GM23248 (cell line): ENCODE data around the gene SELENOH. TPM values are rescaled to one million over a fixed set of nuclear protein-coding genes. Genes with fewer than 3 reads are reported as not detected.
"Not testable (repeated sequence)": the region's sequence is repeated elsewhere in the genome, so short reads cannot be mapped to it uniquely, and the experiment has no call there.

Source experiments
- DNase-seq: peaks from one replicate; pipeline ENCODE4 v3.0.0-alpha.2; 2015
- H2AFZ ChIP-seq: fragments of 200-600 bp; sonication (generic); 2 replicates; pipeline ENCODE4 v1.6.1; 2016; ENCODE audit warnings: antibody characterized with exemption
- H3F3A ChIP-seq: fragments of 200-600 bp; sonication (generic); 2 replicates; pipeline ENCODE4 v1.6.1; 2016; ENCODE audit warnings: mild to moderate bottlenecking, antibody characterized with exemption, mixed run types; ENCODE audit not compliant: insufficient read depth
- H3K27ac ChIP-seq: fragments of 200-600 bp; sonication (generic); 2 replicates; pipeline ENCODE4 v1.5.1; 2016; ENCODE audit warnings: mild to moderate bottlenecking
- H3K27me3 ChIP-seq: fragments of 200-600 bp; sonication (generic); replicated peaks from 2 replicates; pipeline ENCODE4 v1.6.1; 2016; ENCODE audit warnings: mild to moderate bottlenecking; ENCODE audit not compliant: insufficient read depth
- H3K36me3 ChIP-seq: fragments of 200-600 bp; sonication (generic); 2 replicates; pipeline ENCODE4 v1.6.1; 2016; ENCODE audit warnings: low read depth, mild to moderate bottlenecking
- H3K4me1 ChIP-seq: fragments of 200-600 bp; sonication (generic); 2 replicates; pipeline ENCODE4 v1.6.1; 2016; ENCODE audit warnings: mild to moderate bottlenecking; ENCODE audit not compliant: insufficient read depth
- H3K4me2 ChIP-seq: fragments of 200-600 bp; sonication (generic); one replicate; pipeline ENCODE4 v1.6.1; 2016; ENCODE audit warnings: mild to moderate bottlenecking; ENCODE audit not compliant: unreplicated experiment
- H3K4me3 ChIP-seq: fragments of 200-600 bp; sonication (generic); 2 replicates; pipeline ENCODE4 v1.5.1; 2016; ENCODE audit warnings: mild to moderate bottlenecking
- H3K79me2 ChIP-seq: fragments of 200-600 bp; sonication (generic); 2 replicates; pipeline ENCODE4 v1.6.1; 2016; ENCODE audit warnings: mild to moderate bottlenecking; ENCODE audit not compliant: insufficient read depth
- H3K9ac ChIP-seq: fragments of 200-600 bp; sonication (generic); 2 replicates; pipeline ENCODE4 v1.6.1; 2016; ENCODE audit warnings: mild to moderate bottlenecking
- H3K9me2 ChIP-seq: fragments of 200-600 bp; sonication (generic); 2 replicates; pipeline ENCODE4 v1.6.1; 2016; ENCODE audit warnings: mixed run types, mild to moderate bottlenecking, moderate library complexity; ENCODE audit not compliant: insufficient read depth
- H3K9me3 ChIP-seq: fragments of 200-600 bp; sonication (generic); one replicate; pipeline ENCODE4 v1.6.1; 2017; ENCODE audit warnings: low read depth
- H4K20me1 ChIP-seq: fragments of 200-600 bp; sonication (generic); 2 replicates; pipeline ENCODE4 v1.6.0; 2016; ENCODE audit not compliant: insufficient read depth
- EZH2 ChIP-seq: fragments of 200-600 bp; sonication (generic); IDR thresholded peaks from 2 replicates; pipeline ENCODE4 v1.6.1; 2018; ENCODE audit warnings: antibody characterized with exemption, mild to moderate bottlenecking; ENCODE audit not compliant: insufficient read depth, poor library complexity, severe bottlenecking
- EZH2phosphoT487 ChIP-seq: fragments of 200-600 bp; sonication (generic); IDR thresholded peaks from 2 replicates; pipeline ENCODE4 v1.6.1; 2018; ENCODE audit warnings: antibody characterized with exemption, moderate library complexity, mild to moderate bottlenecking, low read depth; ENCODE audit not compliant: insufficient read depth
- WGBS, 2 experiments: methylation state at CpG; one replicate each; pipeline ENCODE4 v1.1.6; 2015 to 2017; ENCODE audit warnings: low lambda C conversion rate in 2 of 2, low coverage in 1 of 2; ENCODE audit errors: missing lambda C conversion rate in 2 of 2; 5-methylcytosine and 5-hydroxymethylcytosine counted together
- in situ Hi-C: fragments of 300-500 bp; cut with MboI; formaldehyde crosslinking; loops from 2 replicates; pipeline ENCODE4 v1.15.0; 2020
- polyA plus RNA-seq: library from polyadenylated mRNA; unstranded; fragments of >200 nt; fragmentation: Nextera tagmentation; extraction: Ambion mirVana; gene quantifications from 2 replicates; pipeline ENCODE4 v1.2.1, GENCODE V29; 2016
- total RNA-seq: library from RNA; depleted of rRNA; stranded (reverse); fragments of >200 nt; shearing (Covaris generic); gene quantifications from 2 replicates; pipeline ENCODE4 v1.2.3, GENCODE V29; 2014

SELENOH gene
- total and polyA plus RNA-seq, 2 experiments from 2014 or later = 123 to 184 TPM

DNA sequence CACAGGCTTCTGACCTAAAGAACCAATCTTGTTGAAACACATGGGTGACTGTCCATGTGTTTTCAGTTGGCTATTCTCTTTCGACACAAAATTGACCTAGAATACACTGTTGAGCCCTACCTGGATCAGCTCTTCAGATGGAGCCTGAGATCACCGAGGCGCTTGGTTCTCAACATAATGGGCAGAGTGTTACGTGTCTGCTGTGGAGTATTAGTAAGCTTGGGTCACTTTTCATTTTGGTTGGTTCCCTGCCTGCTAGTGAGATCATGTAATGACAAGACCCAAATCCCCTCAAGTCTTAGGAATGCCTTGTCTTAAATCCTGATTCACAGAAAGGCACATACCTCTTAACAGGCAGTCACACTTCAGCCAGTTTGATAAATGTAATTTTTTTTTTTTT lies 38.0 kb upstream of the SELENOH start:
- H3K4me3 ChIP-seq = no peak overlapping the region
- no peak overlapping the region; the same call in 1 of the 2 replicates for H3K27ac ChIP-seq
- H2AFZ ChIP-seq = no peak overlapping the region
- H3K27me3 ChIP-seq = no peaks in the 10 kb centered on the region
- TF ChIP-seq EZH2 = no peak
- WGBS, 2 experiments = 95 to 98% methylated on average over 4 of the region's 4 CpGs
- no peak overlapping the region for H3K9ac ChIP-seq
- no peak for DNase-seq
- H3K4me1 ChIP-seq = no peaks in the 10 kb centered on the region
- H3K4me2 ChIP-seq = no peak overlapping the region
- H3K36me3 ChIP-seq = peaks cover 51% of the 10 kb centered on the region
- H3K9me2 ChIP-seq = no peaks in the 10 kb centered on the region
- peaks cover 40% of the 10 kb centered on the region for H3F3A ChIP-seq
- no peaks in the 10 kb centered on the region for H4K20me1 ChIP-seq
- H3K9me3 ChIP-seq = no peaks in the 10 kb centered on the region
- peaks cover 42% of the 10 kb centered on the region for H3K79me2 ChIP-seq
- in situ Hi-C loops = no loop called here

DNA sequence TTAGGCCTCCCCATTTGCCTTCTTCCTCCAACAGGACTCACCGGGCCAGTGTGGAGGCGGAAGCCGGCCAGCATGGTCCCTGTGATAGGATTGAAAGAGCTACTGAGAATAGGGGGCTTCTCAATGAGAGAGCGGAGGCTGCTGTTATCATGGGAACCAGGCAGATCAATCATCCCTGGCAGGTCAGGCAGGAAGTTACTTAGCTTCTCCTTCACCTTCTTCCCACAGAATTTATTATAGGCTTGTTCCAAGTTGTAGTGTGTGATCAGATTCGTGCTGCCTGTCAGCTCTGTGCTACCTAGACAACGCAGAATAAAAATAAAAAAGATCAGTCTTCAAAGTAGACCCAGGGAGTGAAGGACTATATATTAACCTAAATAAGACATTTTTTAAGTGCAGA lies 36.4 kb upstream of the SELENOH start:
- no peak for TF ChIP-seq EZH2phosphoT487
- no peak for TF ChIP-seq EZH2
- Histone ChIP-seq H3K4me1 (no peaks in the 10 kb centered on the region), H3K4me3 (no peak overlapping the region), H3K9me2 (no peaks in the 10 kb centered on the region), H3K36me3 (peaks cover 36% of the 10 kb centered on the region), H3K9ac (no peak overlapping the region), H3K27ac (no peak overlapping the region), H3F3A (peaks cover 42% of the 10 kb centered on the region), H3K9me3 (no peaks in the 10 kb centered on the region), H3K27me3 (no peaks in the 10 kb centered on the region), H3K79me2 (peaks cover 58% of the 10 kb centered on the region), H3K4me2 (no peak overlapping the region), H4K20me1 (no peaks in the 10 kb centered on the region), H2AFZ (no peak overlapping the region)
- WGBS, 2 experiments = 80 to 81% methylated on average over 6 of the region's 6 CpGs
- DNase-seq = no peak
- in situ Hi-C loops = no loop called here

DNA sequence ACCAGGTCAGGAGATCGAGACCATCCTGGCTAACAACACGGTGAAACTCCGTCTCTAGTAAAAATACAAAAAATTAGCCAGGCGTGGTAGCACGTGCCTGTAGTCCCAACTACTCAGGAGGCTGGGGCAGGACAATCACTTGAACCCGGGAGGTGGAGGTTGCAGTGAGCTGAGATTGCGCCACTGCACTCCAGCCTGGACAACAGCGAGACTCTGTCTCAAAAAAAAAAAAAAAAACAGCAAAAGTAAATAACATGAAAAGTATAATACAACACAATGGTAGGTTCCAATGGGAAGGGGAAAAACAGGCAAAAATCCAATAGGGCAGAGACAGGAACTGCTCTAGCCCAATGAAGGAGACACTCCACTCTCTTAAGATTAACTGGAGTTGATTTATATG lies 35.9 kb upstream of the SELENOH start:
- H3K4me1 ChIP-seq, in situ Hi-C loops, H3K9me2 ChIP-seq, H3K4me2 ChIP-seq, H3K9me3 ChIP-seq, H3K27ac ChIP-seq, DNase-seq, H4K20me1 ChIP-seq, H2AFZ ChIP-seq, H3K9ac ChIP-seq, H3K27me3 ChIP-seq, H3K4me3 ChIP-seq: not testable (repeated sequence)
- H3K36me3 ChIP-seq = peaks cover 32% of the 10 kb centered on the region
- H3F3A ChIP-seq = peaks cover 42% of the 10 kb centered on the region
- 76 to 79% methylated on average over 8 of the region's 8 CpGs for WGBS, 2 experiments
- peaks cover 63% of the 10 kb centered on the region for H3K79me2 ChIP-seq

DNA sequence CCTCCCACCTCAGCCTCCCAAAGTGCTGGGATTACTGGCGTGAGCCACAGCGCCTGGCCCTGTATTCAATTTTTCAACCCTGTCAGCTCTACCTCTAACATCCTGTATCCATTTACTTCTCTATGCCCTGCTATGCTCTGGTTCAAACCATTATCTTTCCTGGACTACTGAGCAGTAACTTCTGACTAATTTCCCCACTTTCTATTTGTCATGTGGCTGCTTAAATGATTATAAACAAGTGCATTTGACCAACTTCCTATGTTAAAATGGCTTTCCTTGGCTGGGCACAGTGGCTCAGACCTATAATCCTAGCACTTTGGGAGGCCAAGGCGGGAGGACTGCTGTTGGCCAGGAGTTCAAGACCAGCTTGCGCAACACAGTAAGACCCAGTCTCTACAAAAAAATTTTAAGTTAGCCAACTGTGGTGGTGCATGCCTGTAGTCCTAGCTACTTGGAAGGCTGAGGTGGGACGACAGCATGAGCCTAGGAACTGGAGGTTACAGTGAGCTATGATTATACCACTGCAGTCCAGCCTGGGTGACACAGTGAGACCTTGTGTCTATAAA lies 31.4 kb upstream of the SELENOH start:
- Histone ChIP-seq H3K27me3 (no peaks in the 10 kb centered on the region), H3K9ac (no peak overlapping the region), H3K9me3 (no peaks in the 10 kb centered on the region), H4K20me1 (no peaks in the 10 kb centered on the region), H3K4me2 (no peak overlapping the region), H3F3A (peaks cover 9% of the 10 kb centered on the region; the same call in 1 of the 2 replicates), H2AFZ (no peak overlapping the region), H3K36me3 (0 out of 2 replicates have a peak, but pooled peaks cover 1% of the 10 kb centered on the region), H3K4me1 (peaks cover 24% of the 10 kb centered on the region), H3K27ac (no peak overlapping the region), H3K79me2 (peaks cover 95% of the 10 kb centered on the region), H3K4me3 (no peak overlapping the region), H3K9me2 (no peaks in the 10 kb centered on the region)
- DNase-seq = no peak
- 96 to 99% methylated on average over 5 of the region's 5 CpGs for WGBS, 2 experiments
- TF ChIP-seq EZH2 = no peak
- TF ChIP-seq EZH2phosphoT487 = no peak
- in situ Hi-C loops = no loop called here
